ENCODE data around the gene GRAMD1A. TPM values are rescaled to one million over a fixed set of nuclear protein-coding genes. Genes with fewer than 3 reads are reported as not detected.

GRAMD1A gene
- total RNA-seq, 2 experiments from 2014 or later, result 84.2 to 124 TPM

- Histone ChIP-seq H3K9me2 (ENCODE audit: insufficient read depth, low read length) (no peaks in the 10 kb centered on the region), H2AFZ (ENCODE audit: low read length) (no peak overlapping the region), H3K4me2 (ENCODE audit: low read length) (no peak overlapping the region), H3K4me3 (ENCODE audit: low read depth, low read length, poor library complexity, severe bottlenecking) (no peak overlapping the region), H3K36me3 (ENCODE audit: insufficient read depth, low read length) (no peaks in the 10 kb centered on the region), H3K9me3 (ENCODE audit: low read length) (peaks cover 8% of the 10 kb centered on the region; the same call in 1 of the 2 replicates), H3K27ac (ENCODE audit: low read depth, low read length, poor library complexity, severe bottlenecking) (no peak overlapping the region), H4K20me1 (ENCODE audit: insufficient read depth, low read length) (no peaks in the 10 kb centered on the region), H3K79me2 (ENCODE audit: insufficient read depth, low read depth, low read length) (no peaks in the 10 kb centered on the region), H3K4me1 (ENCODE audit: insufficient read depth, low read length, poor library complexity, severe bottlenecking) (peaks cover 13% of the 10 kb centered on the region)
- ChIA-PET CTCF (ENCODE audit: unreplicated experiment) (no interaction called here), POLR2A (interaction anchor here (0.7 kb wide), 1 partner anchor 86 kb away, joined by 3 read pairs; no protein-coding TSS in a partner anchor)
- no peak for DNase-seq (ENCODE audit: low spot score)
- no TSS peak for BruUV-seq (replicated peaks)
- no peak for TF ChIP-seq EZH2phosphoT487 (IDR thresholded peaks at IDR 0.05; ENCODE audit: borderline replicate concordance, low read depth, low read length)
- TF ChIP-seq CTCF (conservative IDR thresholded peaks at IDR 0.05; ENCODE audit: low read length), result no peak
- intact Hi-C loops (cut with micrococcal nuclease; ENCODE audit: unreplicated experiment), result no loop called here
Measured at GRCh38 chr19:34982275-34982674, 17.8 kb upstream of the GRAMD1A start.

GRCh38 chr19:34983786-34984185, 16.3 kb upstream of the GRAMD1A start:
- H4K20me1 ChIP-seq (ENCODE audit: insufficient read depth, low read length), result no peaks in the 10 kb centered on the region
- no peaks in the 10 kb centered on the region for H3K79me2 ChIP-seq (ENCODE audit: insufficient read depth, low read depth, low read length)
- H3K9me3 ChIP-seq (ENCODE audit: low read length), result peaks cover 8% of the 10 kb centered on the region; the same call in 1 of the 2 replicates
- H3K9me2 ChIP-seq (ENCODE audit: insufficient read depth, low read length), result no peaks in the 10 kb centered on the region
- BruUV-seq (replicated peaks), result no TSS peak
- TF ChIP-seq EZH2phosphoT487 (IDR thresholded peaks at IDR 0.05; ENCODE audit: borderline replicate concordance, low read depth, low read length) (no peak), CTCF (conservative IDR thresholded peaks at IDR 0.05; ENCODE audit: low read length) (no peak)
- H3K4me2 ChIP-seq (ENCODE audit: low read length), result no peak overlapping the region
- no peak for DNase-seq (ENCODE audit: low spot score)
- peaks cover 13% of the 10 kb centered on the region for H3K4me1 ChIP-seq (ENCODE audit: insufficient read depth, low read length, poor library complexity, severe bottlenecking)
- H3K27ac ChIP-seq (ENCODE audit: low read depth, low read length, poor library complexity, severe bottlenecking), result no peak overlapping the region
- intact Hi-C loops (cut with micrococcal nuclease; ENCODE audit: unreplicated experiment), result no loop called here
- CTCF ChIA-PET (ENCODE audit: unreplicated experiment), result no interaction called here
- H3K4me3 ChIP-seq (ENCODE audit: low read depth, low read length, poor library complexity, severe bottlenecking), result no peak overlapping the region
- POLR2A ChIA-PET, result no interaction called here
- no peaks in the 10 kb centered on the region for H3K36me3 ChIP-seq (ENCODE audit: insufficient read depth, low read length)
- no peak overlapping the region for H2AFZ ChIP-seq (ENCODE audit: low read length)

- H3K36me3 ChIP-seq (ENCODE audit: insufficient read depth, low read length), result no peaks in the 10 kb centered on the region
- ChIA-PET POLR2A (no interaction called here), CTCF (ENCODE audit: unreplicated experiment) (no interaction called here)
- H3K4me2 ChIP-seq (ENCODE audit: low read length), result no peak overlapping the region
- H3K4me3 ChIP-seq (ENCODE audit: low read depth, low read length, poor library complexity, severe bottlenecking), result no peak overlapping the region
- no peaks in the 10 kb centered on the region for H3K9me2 ChIP-seq (ENCODE audit: insufficient read depth, low read length)
- no peaks in the 10 kb centered on the region for H4K20me1 ChIP-seq (ENCODE audit: insufficient read depth, low read length)
- TF ChIP-seq EZH2phosphoT487 (IDR thresholded peaks at IDR 0.05; ENCODE audit: borderline replicate concordance, low read depth, low read length) (no peak), CTCF (conservative IDR thresholded peaks at IDR 0.05; ENCODE audit: low read length) (no peak)
- BruUV-seq (replicated peaks), result no TSS peak
- H3K79me2 ChIP-seq (ENCODE audit: insufficient read depth, low read depth, low read length), result no peaks in the 10 kb centered on the region
- DNase-seq (ENCODE audit: low spot score), result no peak
- H3K27ac ChIP-seq (ENCODE audit: low read depth, low read length, poor library complexity, severe bottlenecking), result no peak overlapping the region
- intact Hi-C loops (cut with micrococcal nuclease; ENCODE audit: unreplicated experiment), result no loop called here
- H3K4me1 ChIP-seq (ENCODE audit: insufficient read depth, low read length, poor library complexity, severe bottlenecking), result peaks cover 13% of the 10 kb centered on the region
- no peak overlapping the region for H2AFZ ChIP-seq (ENCODE audit: low read length)
- peaks cover 8% of the 10 kb centered on the region; the same call in 1 of the 2 replicates for H3K9me3 ChIP-seq (ENCODE audit: low read length)
Measured at GRCh38 chr19:34984287-34984686, 15.8 kb upstream of the GRAMD1A start.
